Measurements from ENCODE around the gene ANKRD11.

The ANKRD11 gene

GRCh38 chr16:89324056-89325010 is 166.0 kb downstream of the ANKRD11 start:
- no peak for FAIRE-seq

GRCh38 chr16:89323120-89323960 is 167.0 kb downstream of the ANKRD11 start:
- no peak for FAIRE-seq

GRCh38 chr16:89322321-89323119 is 167.8 kb downstream of the ANKRD11 start:
- FAIRE-seq, result no peak

- FAIRE-seq, result no peak
Observed at GRCh38 chr16:89320782-89321501, 169.4 kb downstream of the ANKRD11 start.

GRCh38 chr16:89319886-89320781 is 170.2 kb downstream of the ANKRD11 start:
- no peak for FAIRE-seq

- FAIRE-seq, result no peak
Observed at GRCh38 chr16:89319631-89319885, 170.8 kb downstream of the ANKRD11 start.

GRCh38 chr16:89318871-89319630 is 171.3 kb downstream of the ANKRD11 start:
- no peak for FAIRE-seq

- FAIRE-seq, result no peak
Observed at GRCh38 chr16:89318430-89318758, 172.0 kb downstream of the ANKRD11 start.

GRCh38 chr16:89317729-89318429 is 172.5 kb downstream of the ANKRD11 start:
- FAIRE-seq, result no peak

GRCh38 chr16:89317101-89317671 is 173.2 kb downstream of the ANKRD11 start:
- FAIRE-seq, result no peak

GRCh38 chr16:89316701-89317100 is 173.7 kb downstream of the ANKRD11 start:
- FAIRE-seq, result no peak

- FAIRE-seq, result no peak
Observed at GRCh38 chr16:89315791-89316581, 174.4 kb downstream of the ANKRD11 start.

- FAIRE-seq, result no peak
Observed at GRCh38 chr16:89315271-89315670, 175.1 kb downstream of the ANKRD11 start.

- FAIRE-seq, result no peak
Observed at GRCh38 chr16:89314854-89315253, 175.5 kb downstream of the ANKRD11 start.

GRCh38 chr16:89314357-89314756 is 176.0 kb downstream of the ANKRD11 start:
- FAIRE-seq, result no peak

- FAIRE-seq, result no peak
Observed at GRCh38 chr16:89313583-89313982, 176.8 kb downstream of the ANKRD11 start.

- no peak for FAIRE-seq
Observed at GRCh38 chr16:89312598-89313299, 177.6 kb downstream of the ANKRD11 start.

- FAIRE-seq, result no peak
Observed at GRCh38 chr16:89312194-89312593, 178.2 kb downstream of the ANKRD11 start.
